ENCODE data around the gene ZBTB47. TPM values are rescaled to one million over a fixed set of nuclear protein-coding genes. Genes with fewer than 3 reads are reported as not detected.

Gene ZBTB47
- total and polyA plus RNA-seq, 10 of the 15 experiments (the other 5 are each of a cell fraction or from before 2014, with no cell fraction given), result 0.04 to 3.4 (median 1.0) TPM; not detected in 1

GRCh38 chr3:42662813-42663535 lies 9.5 kb downstream of the ZBTB47 start:
- in situ Hi-C loops (cut with MboI), result no loop called here
- ATAC-seq, result no peak

More at GRCh38 chr3:42662813-42663535, 9.5 kb downstream of the ZBTB47 start:
- TF ChIP-seq POU2F2 (IDR thresholded peaks at IDR 0.05; ENCODE audit: borderline replicate concordance, low read depth, low read length) (no peak), CBX5 (IDR thresholded peaks at IDR 0.05; ENCODE audit: low read depth) (no peak), REST (IDR thresholded peaks at IDR 0.05; ENCODE audit: low read depth, low read length) (no peak), CEBPB (IDR thresholded peaks at IDR 0.05; ENCODE audit: borderline replicate concordance in 1 of 2, low read depth in 2 of 2, low read length in 2 of 2) (no peak), SMAD1 (IDR thresholded peaks at IDR 0.05; ENCODE audit: low read depth, partially characterized antibody) (no peak), STAT1 (conservative IDR thresholded peaks at IDR 0.05) (no peak), CREM (IDR thresholded peaks at IDR 0.05; ENCODE audit: low read depth) (no peak), USF2 (IDR thresholded peaks at IDR 0.05; ENCODE audit: borderline replicate concordance, low read depth, low read length) (no peak), HDGF (IDR thresholded peaks at IDR 0.05) (no peak), SMARCA5 (IDR thresholded peaks at IDR 0.05) (no peak), USF1 (IDR thresholded peaks at IDR 0.05; ENCODE audit: borderline replicate concordance, extremely low read length, insufficient read depth, low read depth, low read length) (no peak), SPI1 (IDR thresholded peaks at IDR 0.05; ENCODE audit: borderline replicate concordance, insufficient read depth, low read depth, low read length) (no peak), IKZF2 (IDR thresholded peaks at IDR 0.05) (no peak), MAX (IDR thresholded peaks at IDR 0.05; ENCODE audit: low read depth, low read length) (no peak), RBBP5 (conservative IDR thresholded peaks at IDR 0.05) (no peak), CHD2 (IDR thresholded peaks at IDR 0.05; ENCODE audit: borderline replicate concordance, low read depth, low read length) (no peak), WRNIP1 (IDR thresholded peaks at IDR 0.05; ENCODE audit: borderline replicate concordance, low read depth, low read length) (no peak), SUPT20H (IDR thresholded peaks at IDR 0.05; ENCODE audit: borderline replicate concordance, control insufficient read depth, low read depth, low read length) (no peak)
- SMC1A ChIA-PET (ENCODE audit: uncharacterized antibody, unreplicated experiment), result no interaction called here
- DNase-seq (ENCODE audit: low read depth, low spot score), result no peak
- no peaks in the 10 kb centered on the region for H3K79me2 ChIP-seq (ENCODE audit: control insufficient read depth, insufficient read depth, low read length)
- no peaks in the 10 kb centered on the region; the same call in 2 of the 3 replicates for H3K9me3 ChIP-seq (replicated peaks; ENCODE audit: control insufficient read depth, insufficient read depth, low read length)
- H3K9ac ChIP-seq (ENCODE audit: control insufficient read depth, insufficient read depth, low read length), result no peak overlapping the region
- no peak overlapping the region for H2AFZ ChIP-seq (ENCODE audit: control insufficient read depth, low read depth, low read length)
- RAD21 ChIA-PET (ENCODE audit: unreplicated experiment), result no interaction called here
- H3K4me2 ChIP-seq (ENCODE audit: control insufficient read depth, insufficient read depth), result no peak overlapping the region
- intact Hi-C loops (cut with micrococcal nuclease; ENCODE audit: unreplicated experiment), result no loop called here
- H4K20me1 ChIP-seq (ENCODE audit: control insufficient read depth, insufficient read depth), result no peaks in the 10 kb centered on the region
- no peak overlapping the region for H3K27ac ChIP-seq (ENCODE audit: control insufficient read depth, insufficient read depth)
- BruUV-seq (replicated peaks), result no TSS peak
- no peaks in the 10 kb centered on the region; a peak in 1 of 4 replicates for H3K36me3 ChIP-seq (ENCODE audit: control insufficient read depth in 2 of 2, insufficient read depth in 2 of 2, low read length in 1 of 2)
- 52% methylated on average over 12 of the region's 12 CpGs for WGBS (ENCODE audit: insufficient coverage, insufficient replicate concordance, low lambda C conversion rate, missing lambda C conversion rate)
- POLR2A ChIA-PET, result no interaction called here
- peaks cover 7% of the 10 kb centered on the region for H3K4me1 ChIP-seq (ENCODE audit: control insufficient read depth, insufficient read depth, low read length)
- no peak overlapping the region for H3K4me3 ChIP-seq
- no peak for FAIRE-seq
- no peaks in the 10 kb centered on the region for H3K27me3 ChIP-seq (replicated peaks in 1 of 2; ENCODE audit: control insufficient read depth in 2 of 2, insufficient read depth in 2 of 2, low read length in 1 of 2)
- CTCF ChIA-PET, result interaction anchor here (1.2 kb wide), 1 partner anchor 10 kb away, joined by 3 read pairs; no protein-coding TSS in a partner anchor

Data from GM12878 (cell line).